HepG2 (cell line): ENCODE measurements around the gene NPHP1. TPM values are rescaled to one million over a fixed set of nuclear protein-coding genes. Genes with fewer than 3 reads are reported as not detected.

Source experiments
- ARNT ChIP-seq: fragments of 450-650 bp; IDR thresholded peaks from 2 replicates; pipeline ENCODE4 v1.6.1; 2017
- CREM ChIP-seq, 2 experiments: sonication (generic) in 1 of 2; formaldehyde crosslinking in 1 of 2; IDR thresholded peaks; 2 replicates each; pipeline versions ENCODE4 v1.4.0 to v1.6.1; 2016 to 2020; ENCODE audit warnings: antibody characterized with exemption in 1 of 2, mild to moderate bottlenecking in 1 of 2, missing genetic modification reagents in 1 of 2
- FLYWCH1 ChIP-seq: sonication (generic); formaldehyde crosslinking; IDR thresholded peaks from 2 replicates; pipeline ENCODE4 v1.8.1; 2023; ENCODE audit warnings: mild to moderate bottlenecking, missing genetic modification reagents
- FOXA1 ChIP-seq, 2 experiments: fragments of 450-650 bp in 1 of 2; sonication (generic) in 1 of 2; formaldehyde crosslinking in 1 of 2; IDR thresholded peaks; 2 replicates each; pipeline versions ENCODE4 v1.4.0 to v1.6.1; 2016 to 2020; ENCODE audit warnings: missing genetic modification reagents in 1 of 2
- GTF3A ChIP-seq: sonication (generic); formaldehyde crosslinking; conservative IDR thresholded peaks from 2 replicates; pipeline ENCODE4 v1.4.0; 2020; ENCODE audit warnings: mild to moderate bottlenecking, missing genetic modification reagents
- HNF1A ChIP-seq, 2 experiments: sonication (generic) in 1 of 2; formaldehyde crosslinking in 1 of 2; IDR thresholded peaks; 2 replicates each; pipeline versions ENCODE4 v1.4.0 to v1.6.1; 2016 to 2020; ENCODE audit warnings: borderline replicate concordance in 1 of 2, low read depth in 1 of 2, mild to moderate bottlenecking in 1 of 2, missing genetic modification reagents in 1 of 2
- JARID2 ChIP-seq: sonication (generic); formaldehyde crosslinking; IDR thresholded peaks from 2 replicates; pipeline ENCODE4 v1.8.1; 2023; ENCODE audit warnings: missing genetic modification reagents, inconsistent platforms; ENCODE audit not compliant: insufficient replicate concordance
- KDM5A ChIP-seq: fragments of 200-600 bp; sonication (generic); IDR thresholded peaks from 2 replicates; pipeline ENCODE4 v1.7.0; 2018; ENCODE audit warnings: antibody characterized with exemption, mild to moderate bottlenecking, low read length, borderline replicate concordance
- KMT2B ChIP-seq: IDR thresholded peaks from 2 replicates; pipeline ENCODE4 v1.6.1; 2016; ENCODE audit warnings: missing genetic modification reagents, missing compliant biosample characterization
- MBD4 ChIP-seq: IDR thresholded peaks from 2 replicates; pipeline ENCODE4 v1.6.1; 2012; ENCODE audit warnings: low read length, inconsistent platforms, borderline replicate concordance
- MIER2 ChIP-seq: IDR thresholded peaks from 2 replicates; pipeline ENCODE4 v1.6.1; 2016; ENCODE audit warnings: missing biosample characterization, missing genetic modification reagents
- REST ChIP-seq, 2 experiments: IDR thresholded peaks; 2 replicates each; pipeline ENCODE4 v1.6.1; 2011 to 2012; ENCODE audit warnings: low read length in 2 of 2, borderline replicate concordance in 1 of 2, low read depth in 1 of 2, mild to moderate bottlenecking in 1 of 2, moderate library complexity in 1 of 2
- SIX1 ChIP-seq: sonication (generic); formaldehyde crosslinking; IDR thresholded peaks from 2 replicates; pipeline ENCODE4 v1.4.0; 2020; ENCODE audit warnings: missing genetic modification reagents, borderline replicate concordance
- SRSF4 ChIP-seq: fragments of 200-400 bp; formaldehyde crosslinking; IDR thresholded peaks from one replicate; pipeline ENCODE4 v1.6.1; 2018; ENCODE audit warnings: mild to moderate bottlenecking, low read depth, low read length, moderate library complexity; ENCODE audit not compliant: poor library complexity, severe bottlenecking
- TCF7 ChIP-seq: sonication (generic); IDR thresholded peaks from 2 replicates; pipeline ENCODE4 v1.6.1; 2016; ENCODE audit warnings: antibody characterized with exemption, low read depth
- ZNF567 ChIP-seq: sonication (generic); formaldehyde crosslinking; IDR thresholded peaks from 2 replicates; pipeline ENCODE4 v1.8.1; 2023; ENCODE audit warnings: mild to moderate bottlenecking, missing genetic modification reagents, borderline replicate concordance
- ZNF614 ChIP-seq: IDR thresholded peaks from 2 replicates; pipeline ENCODE4 v1.6.1; 2018; ENCODE audit warnings: missing biosample characterization, missing genetic modification reagents, inconsistent platforms, borderline replicate concordance
- ZNF644 ChIP-seq: IDR thresholded peaks from 2 replicates; pipeline ENCODE4 v1.6.1; 2016; ENCODE audit warnings: low read depth
- ZSCAN22 ChIP-seq: sonication (generic); formaldehyde crosslinking; IDR thresholded peaks from 2 replicates; pipeline ENCODE4 v1.4.0; 2020; ENCODE audit warnings: mild to moderate bottlenecking, missing genetic modification reagents
- polyA plus RNA-seq, 8 experiments: library from polyadenylated mRNA; depleted of rRNA in 3 of 8; stranded (reverse) in 7 of 8; unstranded in 1 of 8; fragments of >200 nt; fragmentation: Illumina TruSeq in 4 of 8; extraction: Trizol in 4 of 8; gene quantifications; 2 replicates each; pipeline versions ENCODE4 v1.2.1 to v1.2.3, GENCODE V29; 2011 to 2016; ENCODE audit warnings: low read depth in 4 of 8, missing spikeins in 1 of 8, mixed read lengths in 1 of 8; ENCODE audit not compliant: insufficient read depth in 1 of 8
- total RNA-seq, 5 experiments: library from RNA; depleted of rRNA; stranded (reverse); fragments of >200 nt; fragmentation: Illumina TruSeq; extraction: Trizol; gene quantifications; 2 replicates each; pipeline ENCODE4 v1.2.3, GENCODE V29; 2016; ENCODE audit warnings: low read depth in 1 of 5

NPHP1 gene
- total and polyA plus RNA-seq, 2 of the 13 experiments (the other 11 are each of a cell fraction or from before 2014, with no cell fraction given) = 2.7 to 4.8 TPM

GRCh38 chr2:110146183-110146944, 58.4 kb downstream of the NPHP1 start (continued):
- TF ChIP-seq ZNF567 (no peak), MBD4 (no peak), CREM (IDR thresholded peaks at IDR 0.05) (peak; percentile 92), CREM (CRISPR knock-in tag; IDR thresholded peaks at IDR 0.05) (no peak), MIER2 (CRISPR knock-in tag) (peak; percentile 54; the same call in 1 of the 2 replicates), GTF3A (CRISPR knock-in tag) (no peak), JARID2 (CRISPR knock-in tag) (no peak), HNF1A (IDR thresholded peaks at IDR 0.05; ENCODE audit: low read depth) (peak; percentile 52), HNF1A (CRISPR knock-in tag; IDR thresholded peaks at IDR 0.05; ENCODE audit: borderline replicate concordance) (peak; percentile 74; the same call in 1 of the 2 replicates), ZNF614 (CRISPR knock-in tag) (peak; percentile 78; the same call in 1 of the 2 replicates), SRSF4 (no peak), FOXA1 (IDR thresholded peaks at IDR 0.05) (no peak), FOXA1 (CRISPR knock-in tag; IDR thresholded peaks at IDR 0.05) (peak; percentile 75), ZNF644 (CRISPR knock-in tag) (peak; percentile 93), KDM5A (no peak), SIX1 (peak; percentile 77), KMT2B (no peak; the same call in 1 of the 2 replicates), FLYWCH1 (no peak), ARNT (no peak), REST (IDR thresholded peaks at IDR 0.05; ENCODE audit: borderline replicate concordance in 1 of 2, low read depth in 1 of 2, low read length in 2 of 2) (no peak), ZSCAN22 (CRISPR knock-in tag) (no peak), TCF7 (peak; percentile 96)
